Measurements from ENCODE around the gene GOLGA2. TPM values are rescaled to one million over a fixed set of nuclear protein-coding genes. Genes with fewer than 3 reads are reported as not detected.

GOLGA2 gene
- polyA plus RNA-seq, 1 of the 3 experiments (the other 2 are of a cell fraction): 103 TPM

DNA sequence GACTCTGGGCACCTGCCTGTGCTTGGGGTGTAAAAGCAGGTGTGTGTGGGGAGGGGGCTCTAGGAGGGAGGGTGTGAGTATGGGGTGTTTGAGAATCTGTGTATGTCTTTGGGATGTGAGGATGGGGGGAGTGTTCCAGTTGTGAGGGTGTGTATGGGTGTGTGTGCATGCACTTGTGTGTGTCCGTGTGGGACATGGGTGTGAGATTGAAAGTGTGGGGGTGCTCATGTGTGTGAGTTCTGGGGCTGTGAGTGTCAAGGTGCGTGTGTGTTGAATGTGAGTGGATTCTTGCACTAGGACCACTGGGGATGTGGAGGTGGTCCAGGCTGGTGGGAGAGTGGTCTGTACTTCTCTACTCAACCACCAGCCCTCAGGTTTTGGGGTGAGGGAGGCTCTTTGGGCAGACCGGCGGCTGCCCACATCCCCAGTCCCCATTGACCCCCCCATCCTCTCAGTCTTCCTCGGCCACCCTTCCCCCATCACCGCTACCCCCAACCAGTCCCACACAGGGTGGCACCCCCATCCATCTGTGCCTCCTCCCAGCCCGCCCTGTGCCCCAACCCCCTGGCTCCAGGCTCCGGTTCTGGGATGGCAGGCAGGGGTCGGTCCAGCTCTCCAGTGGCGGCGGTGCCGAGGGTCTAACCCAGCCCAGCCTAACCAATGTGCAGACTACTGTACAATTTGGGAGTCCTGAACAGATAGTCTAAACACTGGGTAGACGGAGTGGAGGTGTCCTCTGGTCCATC, 31.5 kb downstream of the GOLGA2 start:
- Histone ChIP-seq H3K9me2 (no peaks in the 10 kb centered on the region), H3K36me3 (replicated peaks in 1 of 2; ENCODE audit: control insufficient read depth in 1 of 2, insufficient read depth in 2 of 2, low read length in 1 of 2) (peaks cover 4 to 11% of the 10 kb centered on the region in 2 experiments), H3K4me3 (ENCODE audit: low read depth in 2 of 2, low read length in 1 of 2) (peak overlapping the region in 1 of 2 experiments; percentile 39; a peak in 3 of 4 replicates), H3K4me2 (peak overlapping the region; percentile 68; the same call in 1 of the 2 replicates), H3K27ac (ENCODE audit: low read depth in 2 of 2, low read length in 1 of 2) (peak overlapping the region; percentile 42 to 95; a peak in 3 of 4 replicates), H3K79me2 (ENCODE audit: insufficient read depth) (no peaks in the 10 kb centered on the region), H3K4me1 (ENCODE audit: control insufficient read depth in 1 of 2, insufficient read depth in 2 of 2, low read depth in 1 of 2, low read length in 1 of 2) (peaks cover 21 to 39% of the 10 kb centered on the region in 2 experiments), H3K9me3 (no peaks in the 10 kb centered on the region), H4K20me1 (ENCODE audit: insufficient read depth) (no peaks in the 10 kb centered on the region), H3F3A (replicated peaks; ENCODE audit: insufficient read depth) (no peaks in the 10 kb centered on the region), H3K9ac (peak overlapping the region; percentile 28; the same call in 1 of the 2 replicates), H2AFZ (ENCODE audit: low read depth) (no peak overlapping the region), H3K27me3 (ENCODE audit: insufficient read depth) (no peaks in the 10 kb centered on the region)
- peak; percentile 56 for DNase-seq
- no peak for TF ChIP-seq NFIC (IDR thresholded peaks at IDR 0.05; ENCODE audit: borderline replicate concordance)
- TF ChIP-seq MEF2A (IDR thresholded peaks at IDR 0.05; ENCODE audit: borderline replicate concordance, low read depth): no peak
- TF ChIP-seq, protein P1, sequence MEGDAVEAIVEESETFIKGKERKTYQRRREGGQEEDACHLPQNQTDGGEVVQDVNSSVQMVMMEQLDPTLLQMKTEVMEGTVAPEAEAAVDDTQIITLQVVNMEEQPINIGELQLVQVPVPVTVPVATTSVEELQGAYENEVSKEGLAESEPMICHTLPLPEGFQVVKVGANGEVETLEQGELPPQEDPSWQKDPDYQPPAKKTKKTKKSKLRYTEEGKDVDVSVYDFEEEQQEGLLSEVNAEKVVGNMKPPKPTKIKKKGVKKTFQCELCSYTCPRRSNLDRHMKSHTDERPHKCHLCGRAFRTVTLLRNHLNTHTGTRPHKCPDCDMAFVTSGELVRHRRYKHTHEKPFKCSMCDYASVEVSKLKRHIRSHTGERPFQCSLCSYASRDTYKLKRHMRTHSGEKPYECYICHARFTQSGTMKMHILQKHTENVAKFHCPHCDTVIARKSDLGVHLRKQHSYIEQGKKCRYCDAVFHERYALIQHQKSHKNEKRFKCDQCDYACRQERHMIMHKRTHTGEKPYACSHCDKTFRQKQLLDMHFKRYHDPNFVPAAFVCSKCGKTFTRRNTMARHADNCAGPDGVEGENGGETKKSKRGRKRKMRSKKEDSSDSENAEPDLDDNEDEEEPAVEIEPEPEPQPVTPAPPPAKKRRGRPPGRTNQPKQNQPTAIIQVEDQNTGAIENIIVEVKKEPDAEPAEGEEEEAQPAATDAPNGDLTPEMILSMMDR (IDR thresholded peaks at IDR 0.05): no peak
- TF ChIP-seq, protein P2, sequence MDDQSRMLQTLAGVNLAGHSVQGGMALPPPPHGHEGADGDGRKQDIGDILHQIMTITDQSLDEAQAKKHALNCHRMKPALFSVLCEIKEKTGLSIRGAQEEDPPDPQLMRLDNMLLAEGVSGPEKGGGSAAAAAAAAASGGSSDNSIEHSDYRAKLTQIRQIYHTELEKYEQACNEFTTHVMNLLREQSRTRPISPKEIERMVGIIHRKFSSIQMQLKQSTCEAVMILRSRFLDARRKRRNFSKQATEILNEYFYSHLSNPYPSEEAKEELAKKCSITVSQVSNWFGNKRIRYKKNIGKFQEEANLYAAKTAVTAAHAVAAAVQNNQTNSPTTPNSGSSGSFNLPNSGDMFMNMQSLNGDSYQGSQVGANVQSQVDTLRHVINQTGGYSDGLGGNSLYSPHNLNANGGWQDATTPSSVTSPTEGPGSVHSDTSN (IDR thresholded peaks at IDR 0.05): no peak
- no peak for TF ChIP-seq SMC3 (IDR thresholded peaks at IDR 0.05; ENCODE audit: low read depth, low read length)
- no peak for TF ChIP-seq SIN3A (IDR thresholded peaks at IDR 0.05; ENCODE audit: borderline replicate concordance, low read depth, low read length)
- TF ChIP-seq POLR2AphosphoS5 (IDR thresholded peaks at IDR 0.05; ENCODE audit: low read depth, low read length): no peak
- TF ChIP-seq, protein P3, sequence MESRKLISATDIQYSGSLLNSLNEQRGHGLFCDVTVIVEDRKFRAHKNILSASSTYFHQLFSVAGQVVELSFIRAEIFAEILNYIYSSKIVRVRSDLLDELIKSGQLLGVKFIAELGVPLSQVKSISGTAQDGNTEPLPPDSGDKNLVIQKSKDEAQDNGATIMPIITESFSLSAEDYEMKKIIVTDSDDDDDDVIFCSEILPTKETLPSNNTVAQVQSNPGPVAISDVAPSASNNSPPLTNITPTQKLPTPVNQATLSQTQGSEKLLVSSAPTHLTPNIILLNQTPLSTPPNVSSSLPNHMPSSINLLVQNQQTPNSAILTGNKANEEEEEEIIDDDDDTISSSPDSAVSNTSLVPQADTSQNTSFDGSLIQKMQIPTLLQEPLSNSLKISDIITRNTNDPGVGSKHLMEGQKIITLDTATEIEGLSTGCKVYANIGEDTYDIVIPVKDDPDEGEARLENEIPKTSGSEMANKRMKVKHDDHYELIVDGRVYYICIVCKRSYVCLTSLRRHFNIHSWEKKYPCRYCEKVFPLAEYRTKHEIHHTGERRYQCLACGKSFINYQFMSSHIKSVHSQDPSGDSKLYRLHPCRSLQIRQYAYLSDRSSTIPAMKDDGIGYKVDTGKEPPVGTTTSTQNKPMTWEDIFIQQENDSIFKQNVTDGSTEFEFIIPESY (IDR thresholded peaks at IDR 0.05; ENCODE audit: borderline replicate concordance, low read depth): no peak
- no peak for TF ChIP-seq JUND (IDR thresholded peaks at IDR 0.05)
- TF ChIP-seq TEAD4 (IDR thresholded peaks at IDR 0.05; ENCODE audit: borderline replicate concordance, insufficient read depth): no peak
- ChIA-PET POLR2A (no interaction called here), CTCF (interaction anchor here (1.3 to 2.4 kb wide), 3 partner anchors 11 to 52 kb away, joined by 4 to 18 read pairs (median 10); partner anchors contain the start of gene DNM1)
- WGBS (ENCODE audit: low lambda C conversion rate): 54% methylated on average over 11 of the region's 13 CpGs
